Measurements from ENCODE around the gene MAST4.
"Not testable (repeated sequence)": the region's sequence is repeated elsewhere in the genome, so short reads cannot be mapped to it uniquely, and the experiment has no call there.

MAST4 gene

DNA sequence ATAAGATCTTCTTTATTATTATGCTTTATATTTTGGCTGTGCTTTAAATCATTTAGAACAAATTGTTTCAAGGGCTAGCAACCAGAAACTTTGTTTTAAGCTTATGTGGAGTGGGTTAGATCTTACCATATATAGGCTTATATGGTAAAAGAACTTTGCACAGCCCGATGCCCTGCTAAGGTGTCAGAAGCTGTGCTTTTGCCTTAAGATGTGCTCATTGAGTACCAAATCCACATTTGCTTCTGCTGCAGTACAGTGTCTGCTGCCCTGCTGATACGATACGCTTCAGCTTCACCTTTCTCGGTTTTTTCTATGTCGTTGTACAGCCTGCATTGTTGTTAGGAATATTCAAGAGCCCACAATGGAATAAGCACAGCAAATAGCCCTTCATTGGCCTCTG, 565.6 kb downstream of the MAST4 start:
- DNase-seq (ENCODE audit: low spot score), result no peak

DNA sequence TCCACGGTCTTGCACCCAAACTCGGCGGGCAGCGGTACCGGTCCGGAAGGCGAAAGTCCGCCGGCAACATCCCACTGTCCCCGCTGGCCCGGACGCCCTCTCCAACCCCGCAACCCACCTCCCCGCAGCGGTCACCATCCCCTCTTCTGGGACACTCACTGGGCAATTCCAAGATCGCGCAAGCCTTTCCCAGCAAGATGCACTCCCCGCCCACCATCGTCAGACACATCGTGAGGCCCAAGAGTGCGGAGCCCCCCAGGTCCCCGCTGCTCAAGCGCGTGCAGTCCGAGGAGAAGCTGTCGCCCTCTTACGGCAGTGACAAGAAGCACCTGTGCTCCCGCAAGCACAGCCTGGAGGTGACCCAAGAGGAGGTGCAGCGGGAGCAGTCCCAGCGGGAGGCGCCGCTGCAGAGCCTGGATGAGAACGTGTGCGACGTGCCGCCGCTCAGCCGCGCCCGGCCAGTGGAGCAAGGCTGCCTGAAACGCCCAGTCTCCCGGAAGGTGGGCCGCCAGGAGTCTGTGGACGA, 567.1 kb downstream of the MAST4 start:
- DNase-seq (ENCODE audit: low spot score), result no peak

DNA sequence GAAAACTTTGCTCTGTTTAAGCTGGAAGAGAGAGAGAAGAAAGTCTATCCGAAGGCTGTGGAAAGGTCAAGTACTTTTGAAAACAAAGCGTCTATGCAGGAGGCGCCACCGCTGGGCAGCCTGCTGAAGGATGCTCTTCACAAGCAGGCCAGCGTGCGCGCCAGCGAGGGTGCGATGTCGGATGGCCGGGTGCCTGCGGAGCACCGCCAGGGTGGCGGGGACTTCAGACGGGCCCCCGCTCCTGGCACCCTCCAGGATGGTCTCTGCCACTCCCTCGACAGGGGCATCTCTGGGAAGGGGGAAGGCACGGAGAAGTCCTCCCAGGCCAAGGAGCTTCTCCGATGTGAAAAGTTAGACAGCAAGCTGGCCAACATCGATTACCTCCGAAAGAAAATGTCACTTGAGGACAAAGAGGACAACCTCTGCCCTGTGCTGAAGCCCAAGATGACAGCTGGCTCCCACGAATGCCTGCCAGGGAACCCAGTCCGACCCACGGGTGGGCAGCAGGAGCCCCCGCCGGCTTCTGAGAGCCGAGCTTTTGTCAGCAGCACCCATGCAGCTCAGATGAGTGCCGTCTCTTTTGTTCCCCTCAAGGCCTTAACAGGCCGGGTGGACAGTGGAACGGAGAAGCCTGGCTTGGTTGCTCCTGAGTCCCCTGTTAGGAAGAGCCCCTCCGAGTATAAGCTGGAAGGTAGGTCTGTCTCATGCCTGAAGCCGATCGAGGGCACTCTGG, 567.8 kb downstream of the MAST4 start:
- no peak for DNase-seq (ENCODE audit: low spot score)

DNA sequence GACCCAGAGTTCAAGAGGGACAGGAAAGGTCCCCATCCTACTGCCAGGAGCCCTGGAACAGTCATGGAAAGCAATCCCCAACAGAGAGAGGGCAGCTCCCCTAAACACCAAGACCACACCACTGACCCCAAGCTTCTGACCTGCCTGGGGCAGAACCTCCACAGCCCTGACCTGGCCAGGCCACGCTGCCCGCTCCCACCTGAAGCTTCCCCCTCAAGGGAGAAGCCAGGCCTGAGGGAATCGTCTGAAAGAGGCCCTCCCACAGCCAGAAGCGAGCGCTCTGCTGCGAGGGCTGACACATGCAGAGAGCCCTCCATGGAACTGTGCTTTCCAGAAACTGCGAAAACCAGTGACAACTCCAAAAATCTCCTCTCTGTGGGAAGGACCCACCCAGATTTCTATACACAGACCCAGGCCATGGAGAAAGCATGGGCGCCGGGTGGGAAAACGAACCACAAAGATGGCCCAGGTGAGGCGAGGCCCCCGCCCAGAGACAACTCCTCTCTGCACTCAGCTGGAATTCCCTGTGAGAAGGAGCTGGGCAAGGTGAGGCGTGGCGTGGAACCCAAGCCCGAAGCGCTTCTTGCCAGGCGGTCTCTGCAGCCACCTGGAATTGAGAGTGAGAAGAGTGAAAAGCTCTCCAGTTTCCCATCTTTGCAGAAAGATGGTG, 568.8 kb downstream of the MAST4 start:
- no peak for DNase-seq (ENCODE audit: low spot score)

DNA sequence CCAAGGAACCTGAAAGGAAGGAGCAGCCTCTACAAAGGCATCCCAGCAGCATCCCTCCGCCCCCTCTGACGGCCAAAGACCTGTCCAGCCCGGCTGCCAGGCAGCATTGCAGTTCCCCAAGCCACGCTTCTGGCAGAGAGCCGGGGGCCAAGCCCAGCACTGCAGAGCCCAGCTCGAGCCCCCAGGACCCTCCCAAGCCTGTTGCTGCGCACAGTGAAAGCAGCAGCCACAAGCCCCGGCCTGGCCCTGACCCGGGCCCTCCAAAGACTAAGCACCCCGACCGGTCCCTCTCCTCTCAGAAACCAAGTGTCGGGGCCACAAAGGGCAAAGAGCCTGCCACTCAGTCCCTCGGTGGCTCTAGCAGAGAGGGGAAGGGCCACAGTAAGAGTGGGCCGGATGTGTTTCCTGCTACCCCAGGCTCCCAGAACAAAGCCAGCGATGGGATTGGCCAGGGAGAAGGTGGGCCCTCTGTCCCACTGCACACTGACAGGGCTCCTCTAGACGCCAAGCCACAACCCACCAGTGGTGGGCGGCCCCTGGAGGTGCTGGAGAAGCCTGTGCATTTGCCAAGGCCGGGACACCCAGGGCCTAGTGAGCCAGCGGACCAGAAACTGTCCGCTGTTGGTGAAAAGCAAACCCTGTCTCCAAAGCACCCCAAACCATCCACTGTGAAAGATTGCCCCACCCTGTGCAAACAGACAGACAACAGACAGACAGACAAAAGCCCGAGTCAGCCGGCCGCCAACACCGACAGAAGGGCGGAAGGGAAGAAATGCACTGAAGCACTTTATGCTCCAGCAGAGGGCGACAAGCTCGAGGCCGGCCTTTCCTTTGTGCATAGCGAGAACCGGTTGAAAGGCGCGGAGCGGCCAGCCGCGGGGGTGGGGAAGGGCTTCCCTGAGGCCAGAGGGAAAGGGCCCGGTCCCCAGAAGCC, 569.6 kb downstream of the MAST4 start:
- DNase-seq (ENCODE audit: low spot score), result peak; percentile 91

DNA sequence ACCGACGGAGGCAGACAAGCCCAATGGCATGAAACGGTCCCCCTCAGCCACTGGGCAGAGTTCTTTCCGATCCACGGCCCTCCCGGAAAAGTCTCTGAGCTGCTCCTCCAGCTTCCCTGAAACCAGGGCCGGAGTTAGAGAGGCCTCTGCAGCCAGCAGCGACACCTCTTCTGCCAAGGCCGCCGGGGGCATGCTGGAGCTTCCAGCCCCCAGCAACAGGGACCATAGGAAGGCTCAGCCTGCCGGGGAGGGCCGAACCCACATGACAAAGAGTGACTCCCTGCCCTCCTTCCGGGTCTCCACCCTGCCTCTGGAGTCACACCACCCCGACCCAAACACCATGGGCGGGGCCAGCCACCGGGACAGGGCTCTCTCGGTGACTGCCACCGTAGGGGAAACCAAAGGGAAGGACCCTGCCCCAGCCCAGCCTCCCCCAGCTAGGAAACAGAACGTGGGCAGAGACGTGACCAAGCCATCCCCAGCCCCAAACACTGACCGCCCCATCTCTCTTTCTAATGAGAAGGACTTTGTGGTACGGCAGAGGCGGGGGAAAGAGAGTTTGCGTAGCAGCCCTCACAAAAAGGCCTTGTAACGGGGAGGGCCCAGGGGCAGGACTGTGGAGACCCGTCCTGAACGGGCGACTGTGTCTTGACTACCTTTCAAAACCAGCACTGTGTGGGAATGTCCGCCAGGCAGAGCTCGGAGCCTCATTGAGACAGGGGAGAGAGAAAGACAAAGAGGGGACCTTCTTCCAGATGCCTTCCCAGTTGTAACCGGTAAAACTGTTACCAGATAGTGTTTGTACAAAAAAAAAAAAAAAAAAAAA, 570.5 kb downstream of the MAST4 start:
- DNase-seq (ENCODE audit: low spot score), result no peak

DNA sequence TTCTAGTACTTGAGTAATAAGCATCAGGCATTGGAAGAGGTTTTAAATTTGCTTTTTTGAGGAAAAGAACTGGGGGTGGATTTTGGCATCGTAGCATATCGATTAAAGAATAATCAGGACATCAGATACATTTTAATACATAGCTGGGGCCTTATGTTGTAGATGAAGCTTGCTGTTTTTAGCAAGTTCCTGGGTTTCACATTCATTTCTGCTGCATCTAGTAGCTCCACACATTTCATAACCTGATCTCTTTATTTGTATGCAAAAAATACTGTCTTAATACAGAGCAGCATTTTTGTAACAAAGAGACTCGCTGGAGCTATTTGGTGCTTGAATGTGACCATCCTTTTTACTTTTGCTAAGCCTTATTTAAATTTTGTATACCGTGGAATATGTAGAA, 571.9 kb downstream of the MAST4 start:
- DNase-seq (ENCODE audit: low spot score), result no peak

DNA sequence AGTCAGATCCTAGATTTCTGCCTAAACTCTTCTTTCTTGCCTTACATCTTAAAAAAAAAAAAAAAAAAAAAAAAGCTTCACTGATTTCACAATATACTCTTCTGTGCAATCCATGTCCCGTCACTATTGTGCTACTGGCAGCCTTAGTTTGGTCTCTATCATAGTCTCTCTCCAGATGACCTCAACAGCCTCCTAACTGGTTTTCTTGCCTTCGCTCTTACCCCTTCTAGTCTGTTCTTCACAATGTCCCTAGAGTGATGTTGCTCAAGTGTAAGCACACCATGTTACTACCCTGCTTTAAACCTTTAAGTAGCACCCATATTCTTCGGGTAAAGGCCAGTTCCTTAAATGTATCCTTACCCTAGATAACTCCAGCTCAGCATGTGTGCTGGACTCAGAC, 574.6 kb downstream of the MAST4 start:
- DNase-seq (ENCODE audit: low spot score), result no peak

DNA sequence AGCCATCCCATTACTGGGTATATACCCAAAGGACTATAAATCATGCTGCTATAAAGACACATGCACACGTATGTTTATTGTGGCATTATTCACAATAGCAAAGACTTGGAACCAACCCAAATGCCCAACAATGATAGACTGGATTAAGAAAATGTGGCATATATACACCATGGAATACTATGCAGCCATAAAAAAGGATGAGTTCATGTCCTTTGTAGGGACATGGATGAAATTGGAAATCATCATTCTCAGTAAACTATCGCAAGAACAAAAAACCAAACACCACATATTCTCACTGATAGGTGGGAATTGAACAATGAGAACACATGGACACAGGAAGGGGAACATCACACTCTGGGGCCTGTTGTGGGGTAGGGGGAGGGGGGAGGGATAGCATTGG, 577.2 kb downstream of the MAST4 start:
- not testable (repeated sequence) for DNase-seq (ENCODE audit: low spot score)

DNA sequence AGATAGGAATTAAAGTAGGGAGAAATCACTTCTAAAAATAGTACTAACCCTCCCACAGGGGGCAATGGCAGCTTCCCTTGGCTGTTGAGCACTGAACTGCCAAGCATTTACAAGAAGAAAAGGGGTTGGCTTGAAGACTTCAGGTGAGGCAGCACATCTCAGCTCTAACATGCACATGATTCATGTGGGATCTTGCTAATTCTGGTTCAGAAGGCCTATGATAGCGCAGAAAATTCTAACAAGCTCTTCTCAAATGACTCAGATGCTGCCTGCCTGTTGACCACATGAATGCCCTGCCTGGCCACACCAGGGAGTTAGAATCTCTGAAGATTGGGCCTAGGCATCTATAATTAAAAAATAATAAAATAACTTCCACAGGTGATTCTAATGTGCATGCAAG, 577.8 kb downstream of the MAST4 start:
- no peak for DNase-seq (ENCODE audit: low spot score)

DNA sequence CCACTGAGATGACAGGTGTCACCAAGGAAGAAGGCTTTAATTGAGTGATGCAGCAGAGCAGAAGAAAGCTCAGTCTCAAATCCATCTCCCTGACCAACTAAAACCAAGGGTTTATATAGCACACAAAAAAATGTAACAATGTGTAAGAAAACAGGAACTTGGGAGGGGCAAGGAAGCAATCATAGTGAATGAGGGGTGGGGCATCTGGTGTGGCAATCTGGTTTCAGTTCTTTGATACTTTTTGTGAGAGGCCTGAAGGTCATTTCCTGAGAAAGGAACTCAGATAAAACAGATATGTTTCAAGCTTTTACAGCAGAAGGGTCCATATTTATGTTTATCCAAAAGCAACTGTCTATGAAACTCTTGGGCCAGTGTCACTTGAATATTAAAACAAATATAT, 580.7 kb downstream of the MAST4 start:
- DNase-seq (ENCODE audit: low spot score), result no peak

DNA sequence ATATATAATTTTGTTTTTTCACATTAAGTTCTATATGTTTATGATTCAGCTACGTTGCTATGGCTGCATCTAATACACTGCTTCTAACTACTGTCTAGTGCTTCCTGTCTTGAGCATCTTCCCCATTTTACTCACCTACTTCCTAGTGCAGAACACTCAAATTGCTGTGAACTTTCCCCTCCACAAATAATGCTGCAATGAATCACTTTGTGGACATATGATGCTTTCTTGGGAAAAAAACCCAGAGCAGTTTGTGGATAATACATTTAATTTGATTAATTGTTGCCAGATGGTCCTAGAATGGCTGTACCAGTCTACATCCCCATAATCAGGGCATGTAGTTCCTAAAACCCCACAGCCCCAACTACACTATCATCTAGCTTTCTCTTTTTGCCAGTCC, 581.9 kb downstream of the MAST4 start:
- no peak for DNase-seq (ENCODE audit: low spot score)

DNA sequence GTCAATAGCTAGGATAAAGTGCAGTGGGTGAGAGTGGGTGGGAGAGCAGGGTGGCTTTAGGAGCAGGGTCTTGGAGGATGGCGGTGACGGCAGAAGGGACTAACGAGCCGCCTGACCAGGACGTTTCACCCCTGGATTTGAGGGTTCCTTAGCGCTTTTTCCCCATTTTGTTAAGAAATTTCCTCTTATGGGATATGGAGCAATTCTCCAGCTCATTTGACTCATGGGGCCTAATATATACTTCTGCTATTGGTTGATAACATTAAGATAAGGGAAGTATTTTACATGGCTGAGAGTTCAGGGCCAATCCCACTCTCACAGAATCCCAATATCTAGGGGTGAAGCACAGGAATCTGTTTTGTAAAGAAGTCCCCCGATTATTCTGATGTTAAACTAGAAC, 582.8 kb downstream of the MAST4 start:
- DNase-seq (ENCODE audit: low spot score), result no peak

DNA sequence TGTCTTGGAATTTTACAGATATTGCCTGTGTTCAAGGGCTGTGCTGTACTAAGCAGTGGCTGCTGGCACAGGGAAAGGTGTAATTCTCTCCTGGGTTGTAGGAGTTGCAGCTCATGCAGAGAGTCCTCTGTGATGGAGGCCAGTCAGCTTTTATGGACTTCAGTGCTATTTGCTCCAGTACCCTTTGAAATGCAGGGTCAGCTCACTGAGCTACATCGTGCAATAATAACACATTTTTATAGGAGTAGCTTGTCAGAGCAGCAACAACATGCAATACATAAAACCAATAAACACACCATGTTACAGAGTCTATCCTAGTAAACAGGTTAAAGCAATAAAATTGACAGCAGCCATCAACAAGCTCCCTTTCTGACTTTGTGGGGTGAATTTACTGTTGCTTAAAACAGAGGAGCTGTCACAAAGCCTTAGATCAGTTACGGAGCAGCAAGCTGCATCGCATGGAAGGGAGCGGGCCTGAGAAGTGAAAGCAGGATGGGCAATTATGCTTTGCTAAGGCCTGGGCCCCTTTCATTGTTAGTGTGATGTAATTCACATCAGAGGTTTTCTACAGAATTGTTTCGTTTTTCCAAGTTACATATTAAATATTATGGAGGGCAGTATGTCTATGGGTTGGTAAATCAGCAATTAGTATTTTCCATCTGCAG, 583.6 kb downstream of the MAST4 start:
- DNase-seq (ENCODE audit: low spot score), result no peak

DNA sequence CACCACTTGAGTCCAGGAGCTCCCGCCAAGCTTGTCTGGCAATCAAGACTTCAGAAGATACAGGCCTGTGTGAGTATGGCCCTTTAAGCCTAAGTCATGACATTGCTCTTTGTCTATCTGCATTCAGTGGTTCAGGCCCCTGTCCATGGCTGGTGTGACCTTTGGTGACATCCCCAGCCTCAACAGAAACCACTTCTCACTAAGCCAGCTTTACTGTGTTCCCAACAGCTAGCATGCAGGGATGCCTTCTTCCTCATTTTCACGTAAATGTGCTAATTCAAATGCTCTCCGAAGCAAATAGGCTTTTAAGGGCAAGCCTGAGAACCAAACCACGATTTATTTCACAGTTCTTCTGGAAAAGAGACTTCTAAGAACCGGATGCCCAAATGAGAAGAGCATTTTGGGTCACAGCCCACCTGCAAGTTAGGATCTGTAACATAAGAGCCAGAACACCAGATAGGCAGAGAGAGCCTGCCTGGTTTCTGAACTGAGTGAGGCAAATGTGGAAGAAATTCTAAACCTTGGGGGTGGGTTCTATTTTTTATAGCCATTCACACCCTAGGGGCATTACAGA, 585.5 kb downstream of the MAST4 start:
- DNase-seq (ENCODE audit: low spot score), result peak; percentile 60

DNA sequence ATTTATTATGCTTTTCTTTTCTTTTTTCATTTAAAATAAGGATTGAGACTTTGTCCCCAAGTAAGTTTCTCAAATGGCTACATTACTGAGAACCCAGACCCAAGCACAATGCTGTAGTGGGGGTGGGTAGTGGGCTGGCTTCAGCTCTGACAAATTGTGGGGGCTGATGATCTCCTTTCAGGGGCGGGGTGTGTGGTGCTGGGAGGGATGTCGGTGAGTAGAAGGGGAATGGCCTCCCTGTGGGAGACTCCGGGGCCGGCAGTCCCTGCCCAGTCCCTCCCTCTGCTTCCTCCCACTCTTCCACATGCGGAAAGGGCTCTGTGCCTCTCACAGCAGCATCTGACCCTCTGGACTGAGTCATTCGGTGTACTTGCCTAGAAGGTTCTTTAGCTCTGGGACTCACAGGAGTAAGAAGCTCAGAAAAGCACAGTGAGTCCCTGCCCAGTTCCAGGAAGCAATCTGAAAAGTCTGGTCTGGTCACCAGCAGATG, 586.2 kb downstream of the MAST4 start:
- peak; percentile 52 for DNase-seq (ENCODE audit: low spot score)

DNA sequence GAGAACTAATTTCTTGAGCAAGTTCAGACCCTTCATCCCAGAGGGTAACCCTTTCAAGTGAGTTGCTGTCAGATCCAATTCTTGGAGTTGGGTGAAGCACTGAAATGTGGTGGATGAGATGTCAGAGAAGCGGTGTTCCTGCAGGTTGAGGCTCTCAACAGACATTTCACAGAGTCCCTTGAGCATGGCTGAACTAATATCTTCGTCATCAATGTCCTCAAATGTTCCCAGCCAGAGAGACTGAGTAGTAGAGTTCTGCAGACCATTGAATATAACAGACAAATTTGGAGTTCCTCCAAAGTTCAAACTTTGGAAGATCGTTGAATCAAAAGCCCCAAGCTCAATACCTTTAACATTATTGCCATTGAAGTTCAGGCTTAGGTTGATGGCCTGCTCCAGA, 587.7 kb downstream of the MAST4 start:
- no peak for DNase-seq (ENCODE audit: low spot score)

DNA sequence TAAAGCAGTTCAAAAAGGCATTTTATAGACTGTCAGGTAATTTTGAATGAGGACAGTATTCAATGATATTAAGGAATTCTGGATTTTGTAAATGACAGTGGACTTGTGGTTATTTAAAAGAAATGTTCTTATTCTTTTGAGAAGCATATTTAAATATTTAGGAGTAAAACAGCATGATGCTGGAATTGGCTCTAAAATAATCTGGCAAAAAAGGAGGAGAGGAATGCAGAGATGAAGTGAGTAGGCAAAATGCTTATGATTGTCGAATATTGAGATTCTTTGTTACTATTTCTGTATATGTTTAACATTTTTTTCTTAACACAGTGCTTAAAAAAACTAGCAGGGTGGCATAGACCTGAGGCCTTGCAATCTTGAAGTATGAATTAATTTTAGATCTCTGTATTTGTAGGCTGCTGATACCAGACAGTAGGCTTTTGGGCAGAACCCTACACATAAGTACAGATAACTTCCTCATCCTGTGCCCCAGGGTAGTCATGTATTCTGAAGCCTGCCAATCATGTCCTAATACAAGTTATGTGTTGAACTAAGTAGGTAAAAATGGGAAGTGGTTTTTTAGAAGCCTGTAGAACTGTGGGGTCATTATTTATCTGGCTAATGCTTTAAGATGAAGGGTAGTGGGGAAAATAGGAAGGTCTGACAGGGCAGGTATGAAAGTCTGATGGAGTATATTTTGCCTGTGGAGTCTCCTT, 591.0 kb downstream of the MAST4 start:
- no peak for DNase-seq (ENCODE audit: low spot score)

DNA sequence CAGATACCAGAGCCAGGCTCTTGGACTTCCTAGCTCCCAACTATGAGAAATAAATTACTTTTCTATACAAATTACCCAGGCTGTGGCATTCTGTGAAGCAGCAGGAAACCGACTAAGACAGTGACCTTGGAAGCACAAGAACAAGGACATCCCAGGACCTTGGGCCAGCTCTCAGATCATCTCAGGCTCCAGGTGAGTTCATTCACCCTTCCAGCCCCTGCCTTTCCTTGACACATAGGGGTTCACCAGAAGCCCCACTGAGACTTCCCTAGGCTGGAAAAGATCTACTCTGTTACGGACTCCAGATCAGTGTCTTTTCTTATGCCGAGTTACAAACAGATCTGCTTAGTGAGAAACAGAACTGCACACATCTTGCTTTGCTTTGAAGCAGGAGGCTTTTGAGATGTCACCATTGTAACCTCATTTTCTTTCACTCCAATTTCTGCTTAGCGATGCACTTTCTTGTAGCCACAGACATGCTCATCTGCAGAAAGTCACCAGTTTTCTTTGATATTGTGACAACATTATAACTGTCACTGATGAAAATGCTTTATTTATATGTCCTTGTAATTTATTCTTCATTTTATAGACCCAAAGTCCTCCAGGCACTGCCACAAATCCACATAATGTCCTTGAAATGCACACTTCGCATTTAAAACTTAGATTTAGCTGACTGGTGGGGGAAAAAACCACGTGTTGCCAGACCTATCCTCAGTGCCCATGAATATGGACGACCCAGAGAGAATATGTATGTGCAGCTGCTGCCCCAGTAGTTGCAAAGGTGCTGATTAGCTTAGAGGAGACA, 592.3 kb downstream of the MAST4 start:
- no peak for DNase-seq (ENCODE audit: low spot score)

Data from Ammon's horn (tissue), 1 donor.